AG10803 (cell line): Measurements from ENCODE around the gene LOC101059915.
"Not testable (repeated sequence)": the region's sequence is repeated elsewhere in the genome, so short reads cannot be mapped to it uniquely, and the experiment has no call there.

Experiments used
- DNase-seq: peaks from one replicate; pipeline ENCODE4 v3.0.0; 2010; ENCODE audit warnings: low read depth
- H3K4me3 ChIP-seq: 2 replicates; pipeline ENCODE4 v1.5.1; 2011; ENCODE audit warnings: mild to moderate bottlenecking, low read length, control low read depth
- CTCF ChIP-seq: conservative IDR thresholded peaks from 2 replicates; pipeline ENCODE4 v1.5.1; 2011; ENCODE audit warnings: mild to moderate bottlenecking, low read length, control low read depth, inconsistent platforms

Gene LOC101059915

DNA sequence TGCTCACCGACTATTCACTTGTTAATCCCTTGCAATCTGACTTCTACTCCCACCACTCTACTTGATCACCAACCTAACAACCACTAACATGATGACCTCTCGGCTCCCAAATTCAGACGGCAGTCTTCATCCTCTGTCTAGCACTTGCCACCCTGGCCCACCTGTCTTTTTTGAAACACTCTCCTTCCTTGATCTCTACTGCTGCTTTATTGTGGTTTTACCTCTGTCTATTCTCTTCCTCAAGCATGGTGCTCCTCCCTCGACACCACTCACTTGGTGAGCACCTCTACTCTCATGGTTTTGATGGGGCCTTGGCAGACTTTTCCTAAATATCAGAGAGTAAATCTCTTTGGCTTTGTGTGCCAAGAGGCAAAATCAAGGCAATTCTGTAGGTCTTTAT is 27.3 kb upstream of the LOC101059915 start:
- no peak for TF ChIP-seq CTCF
- no peak for DNase-seq
- no peak overlapping the region for H3K4me3 ChIP-seq

GRCh38 chrX:71644406-71644805 is 22.9 kb upstream of the LOC101059915 start:
- DNase-seq, H3K4me3 ChIP-seq: not testable (repeated sequence)

- TF ChIP-seq CTCF, result 0 out of 2 replicates have a peak, but pooled peaks have one; percentile 9
- H3K4me3 ChIP-seq, result no peak overlapping the region
- no peak for DNase-seq
These were observed 16.9 kb upstream of the LOC101059915 start for GRCh38 chrX:71650333-71650969.

DNA sequence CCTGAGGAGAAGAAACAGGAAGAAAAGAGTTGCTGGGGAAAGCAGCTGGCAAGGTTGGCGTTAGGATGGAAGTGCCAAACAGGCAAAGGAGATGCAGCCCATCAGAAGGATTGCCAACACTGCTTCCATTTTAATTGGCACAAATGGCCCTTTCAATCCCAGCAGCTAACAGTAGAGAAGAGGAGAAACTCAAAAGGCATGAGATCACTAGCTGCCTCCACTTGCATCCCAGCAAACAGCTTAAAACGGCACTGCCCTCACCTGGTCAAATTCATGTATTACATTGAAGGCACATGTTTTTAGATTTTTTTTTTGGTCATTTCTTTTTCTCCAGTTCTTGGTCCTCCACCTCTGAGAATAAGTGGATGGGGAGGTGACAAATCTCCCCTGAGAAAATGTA is 14.9 kb upstream of the LOC101059915 start:
- no peak overlapping the region for H3K4me3 ChIP-seq
- DNase-seq, result peak; percentile 54
- peak; percentile 64 for TF ChIP-seq CTCF

DNA sequence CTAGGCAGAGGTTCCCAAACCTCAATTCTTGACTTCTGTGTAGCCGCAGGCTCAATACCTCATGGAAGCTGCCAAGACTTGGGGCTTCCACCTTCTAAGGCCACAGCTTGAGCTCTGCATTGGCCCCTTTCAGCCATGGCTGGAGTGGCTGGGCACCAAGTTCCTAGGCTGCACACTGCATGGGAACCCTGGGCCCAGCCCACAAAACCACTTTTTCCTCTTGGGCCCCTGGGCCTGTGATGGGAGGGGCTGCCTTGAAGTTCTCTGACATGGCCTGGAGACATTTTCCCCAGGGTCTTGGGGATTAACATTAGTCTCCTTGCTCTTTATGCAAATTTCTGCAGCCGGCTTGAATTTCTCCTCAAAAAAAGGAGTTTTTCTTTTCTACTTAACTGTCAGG is 14.0 kb upstream of the LOC101059915 start:
- no peak for DNase-seq
- H3K4me3 ChIP-seq, result no peak overlapping the region
- no peak for TF ChIP-seq CTCF

GRCh38 chrX:71657267-71657666 is 10.1 kb upstream of the LOC101059915 start:
- no peak overlapping the region for H3K4me3 ChIP-seq

GRCh38 chrX:71659342-71659741 is 8.0 kb upstream of the LOC101059915 start:
- no peak overlapping the region for H3K4me3 ChIP-seq
- no peak for TF ChIP-seq CTCF
- DNase-seq, result no peak

More at GRCh38 chrX:71657267-71657666, 10.1 kb upstream of the LOC101059915 start:
- TF ChIP-seq CTCF, result no peak
- no peak for DNase-seq
